SK-N-SH (cell line): ENCODE data around the gene ACSM5. TPM values are rescaled to one million over a fixed set of nuclear protein-coding genes. Genes with fewer than 3 reads are reported as not detected.
"Not testable (repeated sequence)": the region's sequence is repeated elsewhere in the genome, so short reads cannot be mapped to it uniquely, and the experiment has no call there.

Source experiments
- CTCF ChIA-PET: fragments of 300-600, 350-600 bp; formaldehyde crosslinking; extraction: SDS; loops from one replicate; lab custom pipeline; 2021; lab: Yijun Ruan, JAX
- POLR2A ChIA-PET: fragments of 350-600 bp; sonication (Branson Sonifier 250); formaldehyde crosslinking; extraction: SDS; loops from one replicate; lab custom pipeline; 2020; ENCODE audit warnings: antibody characterized with exemption, inconsistent platforms; lab: Yijun Ruan, JAX
- DNase-seq: peaks from one replicate; pipeline ENCODE4 v3.0.0; 2012
- H2AFZ ChIP-seq: fragments of 200-600 bp; sonication (generic); 2 replicates; pipeline ENCODE4 v1.8.1; 2016; ENCODE audit warnings: antibody characterized with exemption, mild to moderate bottlenecking, low read depth
- H3F3A ChIP-seq: fragments of 200-600 bp; sonication (generic); replicated peaks from 2 replicates; pipeline ENCODE3; 2016; ENCODE audit warnings: antibody characterized with exemption, mild to moderate bottlenecking; ENCODE audit not compliant: insufficient read depth
- H3K27ac ChIP-seq, 2 experiments: fragments of 200-500 bp in 1 of 2; fragments of 200-600 bp in 1 of 2; sonication (Bioruptor generic) in 1 of 2; sonication (generic), shearing (Covaris generic) in 1 of 2; 2 replicates each; pipeline versions ENCODE4 v1.5.1 to v1.6.1; 2014 to 2016; ENCODE audit warnings: low read depth in 2 of 2, inconsistent platforms in 1 of 2, low read length in 1 of 2, mild to moderate bottlenecking in 1 of 2, mixed read lengths in 1 of 2
- H3K27me3 ChIP-seq: fragments of 200-600 bp; sonication (generic), shearing (Covaris generic); 2 replicates; pipeline ENCODE4 v1.6.1; 2016; ENCODE audit warnings: mixed run types; ENCODE audit not compliant: insufficient read depth
- H3K36me3 ChIP-seq, 2 experiments: fragments of 200-500 bp in 1 of 2; fragments of 200-600 bp in 1 of 2; sonication (Bioruptor generic) in 1 of 2; sonication (generic) in 1 of 2; replicated peaks in 1 of 2; 2 replicates each; pipeline versions ENCODE3 to v1.5.1; 2014 to 2016; ENCODE audit warnings: low read length in 1 of 2, mild to moderate bottlenecking in 1 of 2; ENCODE audit not compliant: insufficient read depth in 2 of 2, control insufficient read depth in 1 of 2
- H3K4me1 ChIP-seq, 2 experiments: fragments of 200-500 bp in 1 of 2; fragments of 200-600 bp in 1 of 2; sonication (Bioruptor generic) in 1 of 2; sonication (generic), shearing (Covaris generic) in 1 of 2; 2 replicates each; pipeline versions ENCODE4 v1.5.1 to v1.6.1; 2014 to 2016; ENCODE audit warnings: low read depth in 1 of 2, low read length in 1 of 2, mixed run types in 1 of 2; ENCODE audit not compliant: insufficient read depth in 2 of 2, control insufficient read depth in 1 of 2
- H3K4me2 ChIP-seq: fragments of 200-600 bp; sonication (generic), shearing (Covaris generic); 2 replicates; pipeline ENCODE4 v1.6.1; 2017; ENCODE audit warnings: mixed run types
- H3K4me3 ChIP-seq, 2 experiments: fragments of 200-500 bp in 1 of 2; fragments of 200-600 bp in 1 of 2; sonication (Bioruptor generic) in 1 of 2; sonication (generic), shearing (Covaris generic) in 1 of 2; 2 replicates each; pipeline versions ENCODE4 v1.5.1 to v1.8.1; 2014 to 2016; ENCODE audit warnings: low read depth in 2 of 2, inconsistent platforms in 1 of 2, low read length in 1 of 2, mild to moderate bottlenecking in 1 of 2, mixed read lengths in 1 of 2, moderate library complexity in 1 of 2
- H3K79me2 ChIP-seq: fragments of 200-600 bp; sonication (generic); 2 replicates; pipeline ENCODE4 v1.8.1; 2017; ENCODE audit warnings: mild to moderate bottlenecking; ENCODE audit not compliant: insufficient read depth
- H3K9ac ChIP-seq: fragments of 200-600 bp; sonication (generic); 2 replicates; pipeline ENCODE4 v1.6.1; 2017; ENCODE audit warnings: mixed run types
- H3K9me2 ChIP-seq: fragments of 200-600 bp; sonication (generic); 2 replicates; pipeline ENCODE4 v1.6.1; 2017; ENCODE audit warnings: mixed run types
- H3K9me3 ChIP-seq: fragments of 200-600 bp; sonication (generic); 2 replicates; pipeline ENCODE4 v1.6.1; 2017; ENCODE audit warnings: mixed run types, mild to moderate bottlenecking, moderate library complexity
- H4K20me1 ChIP-seq: fragments of 200-600 bp; sonication (generic); 2 replicates; pipeline ENCODE4 v1.6.1; 2017; ENCODE audit warnings: mild to moderate bottlenecking, mixed run types; ENCODE audit not compliant: insufficient read depth
- WGBS: methylation state at CpG from one replicate; pipeline ENCODE4 v1.1.6; 2017; ENCODE audit warnings: low lambda C conversion rate; 5-methylcytosine and 5-hydroxymethylcytosine counted together
- polyA plus RNA-seq, 3 experiments: library from polyadenylated mRNA; depleted of rRNA; stranded (reverse); fragments of >200 nt; gene quantifications; 2 replicates each; pipeline ENCODE4 v1.2.3, GENCODE V29; 2012

Gene ACSM5
- polyA plus RNA-seq, 1 of the 3 experiments (the other 2 are of a cell fraction) = not detected

DNA sequence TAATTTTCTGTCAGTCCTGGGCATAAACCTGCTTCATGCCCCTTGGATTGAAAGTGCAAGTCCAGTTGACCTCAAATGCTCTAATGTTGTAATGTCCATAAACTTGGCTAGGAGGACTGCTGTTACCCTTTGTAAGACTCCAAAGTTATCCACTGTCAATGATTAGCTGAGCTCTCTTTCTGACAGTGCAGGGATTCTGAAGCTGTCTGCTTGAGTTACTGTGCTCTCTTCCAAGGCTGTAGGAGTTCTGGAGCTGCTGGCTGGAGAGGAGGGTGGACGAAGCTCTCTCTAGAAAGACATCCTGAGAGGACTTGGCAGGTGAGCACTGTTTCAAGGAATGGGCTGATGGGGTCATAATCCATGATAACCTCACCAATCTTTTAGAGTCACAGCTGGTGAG lies 42.0 kb downstream of the ACSM5 start, which contains the start of gene ACSM2A:
ACSM2A (plus strand) TSS at position 158 of the 400 bp plus-strand sequence. CDS start 8,594 bp downstream, outside the sequence.
- H3K9me3 ChIP-seq, H2AFZ ChIP-seq, H3F3A ChIP-seq, H3K27ac ChIP-seq, H3K79me2 ChIP-seq, H3K36me3 ChIP-seq, POLR2A ChIA-PET, H3K4me2 ChIP-seq, H3K9ac ChIP-seq, CTCF ChIA-PET, H3K9me2 ChIP-seq, DNase-seq, H3K4me1 ChIP-seq, H3K27me3 ChIP-seq, H3K4me3 ChIP-seq, H4K20me1 ChIP-seq: not testable (repeated sequence)
- WGBS = no CpG with 5 or more reads among the region's 1 CpG

DNA sequence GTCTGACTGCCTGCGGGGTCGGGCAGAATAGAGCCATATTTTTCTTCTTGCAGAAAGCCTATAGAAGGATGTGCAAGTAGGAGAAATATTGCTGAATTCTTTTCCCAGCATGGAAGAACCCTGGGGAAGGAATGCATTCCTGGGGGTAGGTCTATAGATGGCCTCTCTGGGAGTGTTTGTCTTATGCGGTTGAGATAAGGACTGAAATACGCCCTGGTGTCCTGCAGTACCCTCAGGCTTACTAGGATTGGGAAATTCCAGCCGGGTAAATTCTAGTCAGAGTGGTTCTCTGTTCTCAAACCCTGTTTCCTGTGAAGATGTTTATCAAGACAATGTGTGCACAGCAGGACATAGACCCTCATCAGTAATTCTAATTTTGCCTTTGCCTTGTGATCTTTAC lies 44.3 kb downstream of the ACSM5 start:
- H4K20me1 ChIP-seq, H3K4me2 ChIP-seq, CTCF ChIA-PET, H3K9ac ChIP-seq, H3K27ac ChIP-seq, H3K79me2 ChIP-seq, POLR2A ChIA-PET, H3K4me1 ChIP-seq, H3K36me3 ChIP-seq, H2AFZ ChIP-seq, H3K9me2 ChIP-seq, DNase-seq, H3K4me3 ChIP-seq, H3K27me3 ChIP-seq, H3F3A ChIP-seq, H3K9me3 ChIP-seq: not testable (repeated sequence)
- 13% methylated on average over 3 of the region's 5 CpGs for WGBS

DNA sequence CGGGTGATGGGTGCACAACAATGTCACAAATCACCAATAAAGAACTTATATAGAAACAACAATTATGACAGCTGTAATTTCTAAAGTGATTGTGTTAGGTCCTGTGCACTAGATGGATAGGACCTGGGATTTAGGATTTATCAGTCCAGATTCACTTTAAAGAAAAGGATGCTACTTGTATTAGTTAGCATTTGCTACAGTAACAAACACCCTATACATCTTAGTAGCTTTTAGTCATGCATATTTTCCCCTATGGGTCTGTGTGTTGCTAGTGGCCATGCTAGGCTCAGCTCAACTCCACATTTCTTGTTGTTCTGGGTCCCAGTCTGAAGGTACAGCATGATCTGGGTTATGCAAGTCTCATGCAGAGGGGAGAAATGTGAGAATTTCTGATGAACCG lies 49.9 kb downstream of the ACSM5 start:
- POLR2A ChIA-PET, H3K36me3 ChIP-seq, H3K27ac ChIP-seq, DNase-seq, H4K20me1 ChIP-seq, H3K27me3 ChIP-seq, H3K4me1 ChIP-seq, H3K9ac ChIP-seq, H3K4me3 ChIP-seq, H3K9me2 ChIP-seq, H3K9me3 ChIP-seq, H3K4me2 ChIP-seq, H3K79me2 ChIP-seq, H2AFZ ChIP-seq, CTCF ChIA-PET, H3F3A ChIP-seq: not testable (repeated sequence)
- WGBS = 38% methylated on average over 2 of the region's 2 CpGs

- H3K4me2 ChIP-seq, H3K9me2 ChIP-seq, H3K27ac ChIP-seq, CTCF ChIA-PET, H4K20me1 ChIP-seq, H3K4me3 ChIP-seq, H3K79me2 ChIP-seq, H3K4me1 ChIP-seq, H3K9me3 ChIP-seq, POLR2A ChIA-PET, H3K36me3 ChIP-seq, H3K9ac ChIP-seq, DNase-seq, H2AFZ ChIP-seq, H3F3A ChIP-seq, H3K27me3 ChIP-seq: not testable (repeated sequence)
- 0% methylated on average over 1 of the region's 4 CpGs for WGBS
These were observed 51.0 kb downstream of the ACSM5 start for GRCh38 chr16:20460313-20460712.

DNA sequence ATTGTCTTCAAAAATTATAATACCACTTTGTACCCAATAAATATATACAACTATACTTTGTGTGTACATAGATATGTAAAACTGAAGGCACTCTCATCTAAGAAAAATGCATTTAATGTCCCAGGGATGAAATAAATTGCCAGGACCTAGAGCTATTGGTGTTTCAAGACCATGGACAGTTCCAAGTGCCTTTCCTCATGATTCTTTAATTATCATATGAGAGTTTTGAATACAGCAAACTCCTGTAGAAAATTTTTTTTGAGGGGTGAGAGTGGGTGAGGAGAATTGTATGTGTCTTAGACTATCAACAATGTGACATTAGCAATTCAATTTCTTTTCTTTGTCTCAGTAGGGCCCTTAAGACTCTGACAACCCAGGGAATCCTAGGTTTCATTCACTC lies 59.6 kb downstream of the ACSM5 start:
- H3K36me3 ChIP-seq, DNase-seq, H3K4me1 ChIP-seq, CTCF ChIA-PET, H3K27me3 ChIP-seq, H3K9me2 ChIP-seq, H4K20me1 ChIP-seq, H3K79me2 ChIP-seq, POLR2A ChIA-PET, H3K4me3 ChIP-seq, H3K27ac ChIP-seq, H3K9me3 ChIP-seq, H2AFZ ChIP-seq, H3K4me2 ChIP-seq, H3F3A ChIP-seq, H3K9ac ChIP-seq: not testable (repeated sequence)

GRCh38 chr16:20469930-20470329 lies 60.6 kb downstream of the ACSM5 start:
- H3F3A ChIP-seq, H3K27ac ChIP-seq, CTCF ChIA-PET, H3K27me3 ChIP-seq, H3K9me2 ChIP-seq, H3K36me3 ChIP-seq, POLR2A ChIA-PET, H4K20me1 ChIP-seq, H3K4me3 ChIP-seq, DNase-seq, H3K4me1 ChIP-seq, H3K9ac ChIP-seq, H3K9me3 ChIP-seq, H3K79me2 ChIP-seq, H2AFZ ChIP-seq, H3K4me2 ChIP-seq: not testable (repeated sequence)
- WGBS = 14% methylated on average over 2 of the region's 2 CpGs

DNA sequence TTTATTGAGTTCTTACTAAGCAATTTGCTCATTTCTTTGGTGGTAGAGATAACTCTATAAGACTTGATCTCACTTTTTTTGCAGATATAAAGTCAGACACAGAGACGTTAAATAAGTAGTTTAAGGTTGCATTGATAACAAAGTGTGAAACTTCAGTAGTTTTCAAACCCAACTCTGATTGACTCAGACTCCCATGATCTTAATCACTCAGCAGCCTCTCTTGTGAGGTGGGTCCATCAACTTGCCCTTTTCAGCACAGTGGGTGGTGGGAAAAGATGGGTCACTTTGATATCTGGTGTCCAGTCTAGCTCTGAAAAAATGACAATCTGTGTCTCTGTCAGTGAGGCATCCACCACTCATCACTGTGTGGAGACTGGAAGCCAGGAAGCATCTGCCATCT lies 61.4 kb downstream of the ACSM5 start:
- H3K9me3 ChIP-seq, H3K27me3 ChIP-seq, CTCF ChIA-PET, H3K4me3 ChIP-seq, POLR2A ChIA-PET, H2AFZ ChIP-seq, H3F3A ChIP-seq, H3K27ac ChIP-seq, H3K4me1 ChIP-seq, H3K4me2 ChIP-seq, H3K9ac ChIP-seq, H3K9me2 ChIP-seq, H3K36me3 ChIP-seq, H4K20me1 ChIP-seq, H3K79me2 ChIP-seq, DNase-seq: not testable (repeated sequence)
- 5% methylated on average over 1 of the region's 1 CpG for WGBS
